KMS-11 (cell line): ENCODE data around the gene OSM.

ENCODE experiments used
- H2AFZ ChIP-seq: fragments of 200-600 bp; sonication (generic); 2 replicates; pipeline ENCODE4 v1.6.1; 2016; ENCODE audit warnings: antibody characterized with exemption, mixed run types, low read depth
- H3K27ac ChIP-seq: fragments of 200-600 bp; sonication (generic); 2 replicates; pipeline ENCODE4 v1.6.1; 2016; ENCODE audit warnings: mild to moderate bottlenecking, mixed run types
- H3K27me3 ChIP-seq: fragments of 200-600 bp; sonication (generic); 2 replicates; pipeline ENCODE4 v1.6.1; 2017; ENCODE audit warnings: mild to moderate bottlenecking, low read depth, mixed run types, moderate library complexity; ENCODE audit not compliant: insufficient read depth
- H3K36me3 ChIP-seq: fragments of 200-600 bp; sonication (generic); 2 replicates; pipeline ENCODE4 v1.6.1; 2017; ENCODE audit warnings: mild to moderate bottlenecking, mixed run types; ENCODE audit not compliant: insufficient read depth
- H3K4me1 ChIP-seq: fragments of 200-600 bp; sonication (generic); 2 replicates; pipeline ENCODE4 v1.6.1; 2016; ENCODE audit warnings: mild to moderate bottlenecking, low read depth, mixed run types; ENCODE audit not compliant: poor library complexity, severe bottlenecking
- H3K4me2 ChIP-seq: fragments of 200-600 bp; sonication (generic); 2 replicates; pipeline ENCODE4 v1.7.0; 2016; ENCODE audit warnings: mild to moderate bottlenecking, mixed run types
- H3K4me3 ChIP-seq: fragments of 200-600 bp; sonication (generic); IDR thresholded peaks from 2 replicates; pipeline ENCODE4 v1.6.1; 2017; ENCODE audit warnings: low read depth, low read length, mixed read lengths; ENCODE audit not compliant: insufficient read depth
- H3K79me2 ChIP-seq: fragments of 200-600 bp; sonication (generic); 2 replicates; pipeline ENCODE4 v1.6.1; 2016; ENCODE audit warnings: low read depth, mixed run types; ENCODE audit not compliant: insufficient read depth
- H3K9ac ChIP-seq: fragments of 200-600 bp; sonication (generic); 2 replicates; pipeline ENCODE4 v1.6.1; 2016; ENCODE audit warnings: mild to moderate bottlenecking, mixed run types
- H4K20me1 ChIP-seq: fragments of 200-600 bp; sonication (generic); 2 replicates; pipeline ENCODE4 v1.6.1; 2016; ENCODE audit warnings: mild to moderate bottlenecking, mixed run types; ENCODE audit not compliant: insufficient read depth
- CTCF ChIP-seq: fragments of 200-600 bp; sonication (generic); conservative IDR thresholded peaks from 2 replicates; pipeline ENCODE4 v1.6.1; 2017; ENCODE audit warnings: low read depth, mild to moderate bottlenecking, antibody characterized with exemption, low read length, moderate library complexity, mixed read lengths

OSM gene

GRCh38 chr22:30245181-30245984 is 21.3 kb downstream of the OSM start:
- H2AFZ ChIP-seq = no peak overlapping the region
- no peak for TF ChIP-seq CTCF
- H3K4me3 ChIP-seq = no peak overlapping the region
- no peak overlapping the region for H3K9ac ChIP-seq
- no peak overlapping the region for H3K4me2 ChIP-seq
- H3K27me3 ChIP-seq = peaks cover 48% of the 10 kb centered on the region
- H3K4me1 ChIP-seq = no peaks in the 10 kb centered on the region
- H3K36me3 ChIP-seq = no peaks in the 10 kb centered on the region
- no peak overlapping the region for H3K27ac ChIP-seq
- no peaks in the 10 kb centered on the region for H4K20me1 ChIP-seq
- H3K79me2 ChIP-seq = no peaks in the 10 kb centered on the region

DNA sequence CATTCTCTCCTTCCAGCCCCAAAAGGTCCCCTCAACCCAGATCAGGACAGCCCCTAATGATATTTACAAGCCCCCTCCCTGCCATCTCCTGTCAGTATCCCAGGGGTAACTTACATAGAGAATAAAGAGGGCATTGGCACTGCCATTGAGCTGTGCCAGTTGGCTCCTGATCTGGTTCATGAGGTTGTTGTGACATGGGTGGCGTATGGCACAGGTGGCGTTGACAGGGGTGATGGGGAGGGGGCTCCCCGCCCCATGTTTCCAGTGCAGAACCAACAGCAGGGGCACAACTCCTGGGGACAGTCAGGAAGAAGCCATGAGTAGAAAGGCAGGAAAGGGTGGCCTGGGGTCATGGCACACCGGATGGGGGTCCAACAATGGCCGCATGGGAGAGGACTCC is 22.0 kb downstream of the OSM start:
- H3K4me3 ChIP-seq = no peak overlapping the region
- H3K27me3 ChIP-seq = peaks cover 48% of the 10 kb centered on the region
- H4K20me1 ChIP-seq = no peaks in the 10 kb centered on the region
- no peaks in the 10 kb centered on the region for H3K4me1 ChIP-seq
- H3K79me2 ChIP-seq = no peaks in the 10 kb centered on the region
- H2AFZ ChIP-seq = no peak overlapping the region
- H3K36me3 ChIP-seq = no peaks in the 10 kb centered on the region
- H3K4me2 ChIP-seq = no peak overlapping the region
- no peak for TF ChIP-seq CTCF
- no peak overlapping the region for H3K9ac ChIP-seq
- no peak overlapping the region for H3K27ac ChIP-seq

- Histone ChIP-seq H3K4me2 (no peak overlapping the region), H2AFZ (no peak overlapping the region), H3K79me2 (no peaks in the 10 kb centered on the region), H3K9ac (no peak overlapping the region), H3K36me3 (no peaks in the 10 kb centered on the region), H3K4me1 (no peaks in the 10 kb centered on the region), H3K27me3 (peaks cover 46% of the 10 kb centered on the region), H3K27ac (no peak overlapping the region), H3K4me3 (no peak overlapping the region), H4K20me1 (no peaks in the 10 kb centered on the region)
- TF ChIP-seq CTCF = no peak
Observed at GRCh38 chr22:30244066-30244465, 22.6 kb downstream of the OSM start.

DNA sequence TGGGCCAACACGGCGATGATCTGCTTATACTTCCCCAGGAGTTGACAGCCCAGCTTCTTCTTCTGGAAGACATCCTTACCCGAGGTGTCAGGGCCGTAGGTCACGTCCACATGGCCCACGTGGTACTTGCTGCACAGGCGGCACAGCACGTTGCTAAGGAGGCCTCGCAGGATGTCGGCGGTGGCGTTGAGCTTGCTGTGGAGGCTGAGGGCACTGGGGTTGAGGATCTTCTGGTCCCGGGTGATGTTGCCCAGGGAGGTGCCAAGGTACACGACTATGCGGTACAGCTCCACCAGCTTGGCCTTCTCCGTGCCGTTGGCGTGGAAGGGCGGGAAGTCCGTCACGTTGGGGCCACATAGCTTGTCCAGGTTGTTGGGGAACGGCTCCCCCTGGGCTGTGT is 23.0 kb downstream of the OSM start:
- H3K4me1 ChIP-seq = no peaks in the 10 kb centered on the region
- no peak overlapping the region for H3K27ac ChIP-seq
- H3K36me3 ChIP-seq = no peaks in the 10 kb centered on the region
- H3K9ac ChIP-seq = no peak overlapping the region
- peaks cover 46% of the 10 kb centered on the region for H3K27me3 ChIP-seq
- H2AFZ ChIP-seq = no peak overlapping the region
- TF ChIP-seq CTCF = no peak
- H3K79me2 ChIP-seq = no peaks in the 10 kb centered on the region
- H3K4me3 ChIP-seq = no peak overlapping the region
- no peaks in the 10 kb centered on the region for H4K20me1 ChIP-seq
- no peak overlapping the region for H3K4me2 ChIP-seq
